ENCODE results near the gene SLK. TPM values are rescaled to one million over a fixed set of nuclear protein-coding genes. Genes with fewer than 3 reads are reported as not detected.

Gene SLK
- polyA plus RNA-seq, 6 donors from 2014 or later: 2.3 to 6.8 (median 4.2) TPM

DNA sequence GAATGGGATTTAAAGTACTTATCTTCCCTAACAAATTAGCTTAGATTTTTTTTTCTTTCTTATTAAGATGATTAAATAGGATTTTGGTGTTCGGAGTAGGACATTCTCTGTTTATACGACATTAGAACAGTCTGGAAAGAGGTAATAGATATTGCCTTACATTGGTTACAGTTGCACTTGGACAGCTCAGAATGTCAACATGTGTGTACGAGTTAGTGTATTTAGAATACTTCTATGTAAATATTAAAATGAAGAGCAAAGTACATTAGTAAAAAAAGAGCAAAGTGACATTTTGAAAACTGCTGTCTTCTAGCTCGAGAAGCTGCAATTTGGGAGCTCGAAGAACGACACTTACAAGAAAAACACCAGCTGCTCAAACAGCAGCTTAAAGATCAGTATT, 51.5 kb downstream of the SLK start:
- Mint-ChIP-seq H3K27ac (no peak overlapping the region), H3K4me3 (no peak overlapping the region), H3K4me1 (no peaks in the 10 kb centered on the region), H3K9me3 (no peaks in the 10 kb centered on the region), H3K36me3 (peaks cover 18 to 48% of the 10 kb centered on the region in 2 donors), H3K27me3 (no peaks in the 10 kb centered on the region)
- DNase-seq: no peak
- ATAC-seq (ENCODE audit: low read depth in 2 of 2): no peak

DNA sequence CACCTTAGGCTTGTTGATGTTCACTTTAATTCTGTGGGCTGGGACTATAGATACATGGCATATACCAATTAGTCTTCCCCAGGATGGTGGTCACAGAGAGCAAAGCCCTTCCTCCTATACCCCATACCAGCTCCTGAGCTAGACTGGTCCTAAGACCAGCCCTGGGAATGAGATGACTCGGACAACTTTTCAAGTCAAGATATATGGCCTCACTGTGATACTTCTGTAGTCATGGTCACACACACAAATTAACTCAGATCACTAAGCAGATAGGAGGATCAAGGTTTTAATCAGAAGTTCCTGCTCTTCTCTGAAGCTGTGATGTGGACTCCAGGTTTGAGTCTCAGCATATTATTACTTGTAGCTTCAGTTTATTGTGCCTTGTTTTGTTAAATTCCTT, 53.1 kb downstream of the SLK start:
- Mint-ChIP-seq H3K4me1 (no peaks in the 10 kb centered on the region), H3K27ac (peak overlapping the region in 2 of 6 donors; percentile 3 to 16), H3K36me3 (peaks cover 34 to 59% of the 10 kb centered on the region in 2 donors), H3K4me3 (no peak overlapping the region), H3K9me3 (no peaks in the 10 kb centered on the region), H3K27me3 (no peaks in the 10 kb centered on the region)
- ATAC-seq (ENCODE audit: low read depth in 2 of 2) (no peak), DNase-seq (no peak)

GRCh38 chr10:104021246-104021645, 54.3 kb downstream of the SLK start:
- Mint-ChIP-seq H3K4me3 (no peak overlapping the region), H3K27ac (peak overlapping the region in 1 of 6 donors; percentile 90), H3K27me3 (no peaks in the 10 kb centered on the region), H3K9me3 (no peaks in the 10 kb centered on the region), H3K36me3 (peaks cover 34 to 66% of the 10 kb centered on the region in 2 donors), H3K4me1 (no peaks in the 10 kb centered on the region)
- ATAC-seq (ENCODE audit: low read depth in 2 of 2) (no peak), DNase-seq (no peak)

- H3K27ac Mint-ChIP-seq: peak overlapping the region in 1 of 6 donors; percentile 90
- H3K36me3 Mint-ChIP-seq: peaks cover 34 to 66% of the 10 kb centered on the region in 2 donors
- H3K4me3 Mint-ChIP-seq: no peak overlapping the region
- H3K9me3 Mint-ChIP-seq: no peaks in the 10 kb centered on the region
- H3K4me1 Mint-ChIP-seq: no peaks in the 10 kb centered on the region
- H3K27me3 Mint-ChIP-seq: no peaks in the 10 kb centered on the region
- ATAC-seq (ENCODE audit: low read depth in 2 of 2): no peak
- no peak for DNase-seq
Observed at GRCh38 chr10:104022026-104022425, 55.1 kb downstream of the SLK start.

- no peak overlapping the region for H3K27ac Mint-ChIP-seq
- no peak for DNase-seq
- H3K4me3 Mint-ChIP-seq: no peak overlapping the region
- peaks cover 39 to 48% of the 10 kb centered on the region in 2 donors for H3K36me3 Mint-ChIP-seq
- H3K9me3 Mint-ChIP-seq: no peaks in the 10 kb centered on the region
- no peaks in the 10 kb centered on the region for H3K27me3 Mint-ChIP-seq
- ATAC-seq (ENCODE audit: low read depth in 2 of 2): no peak
- no peaks in the 10 kb centered on the region for H3K4me1 Mint-ChIP-seq
Observed at GRCh38 chr10:104025524-104025923, 58.6 kb downstream of the SLK start.

- DNase-seq (no peak), ATAC-seq (ENCODE audit: low read depth in 2 of 2) (no peak)
- Mint-ChIP-seq H3K36me3 (peaks cover 34 to 38% of the 10 kb centered on the region in 2 donors), H3K27me3 (no peaks in the 10 kb centered on the region), H3K4me1 (peaks cover 0 to 6% (median 0%) of the 10 kb centered on the region in 3 donors), H3K9me3 (no peaks in the 10 kb centered on the region), H3K4me3 (no peak overlapping the region), H3K27ac (no peak overlapping the region)
Observed at GRCh38 chr10:104026762-104027161, 59.8 kb downstream of the SLK start.

DNA sequence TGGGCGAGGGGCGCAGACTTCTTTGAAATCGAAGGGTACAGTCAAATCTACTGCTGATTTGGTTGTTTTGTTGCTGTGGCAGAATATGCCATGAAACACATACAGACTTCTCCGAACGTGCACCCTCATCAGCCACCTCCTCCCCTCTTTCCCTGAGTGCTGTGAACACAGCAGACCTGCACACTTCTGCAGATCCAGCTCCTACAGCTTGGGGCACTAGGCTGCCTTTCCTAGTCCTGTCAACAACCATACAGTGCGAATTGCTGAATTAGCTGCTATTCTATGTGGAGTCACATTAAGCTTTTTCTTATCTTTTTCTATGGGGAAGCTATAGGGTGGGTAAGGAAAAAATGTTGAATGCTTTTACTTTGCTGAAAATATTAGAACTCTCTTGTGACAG, 61.2 kb downstream of the SLK start:
- Mint-ChIP-seq H3K9me3 (no peaks in the 10 kb centered on the region), H3K4me3 (no peak overlapping the region), H3K4me1 (peaks cover 0 to 8% (median 0%) of the 10 kb centered on the region in 3 donors), H3K36me3 (peaks cover 24 to 28% of the 10 kb centered on the region in 2 donors), H3K27ac (no peak overlapping the region), H3K27me3 (no peaks in the 10 kb centered on the region)
- no peak for DNase-seq
- peak; percentile 43 to 47 for ATAC-seq (ENCODE audit: low read depth in 2 of 2)

GRCh38 chr10:104028823-104029520, 62.0 kb downstream of the SLK start:
- Mint-ChIP-seq H3K4me1 (peaks cover 0 to 8% (median 0%) of the 10 kb centered on the region in 3 donors), H3K4me3 (no peak overlapping the region), H3K36me3 (peaks cover 15 to 19% of the 10 kb centered on the region in 2 donors), H3K9me3 (no peaks in the 10 kb centered on the region), H3K27ac (peak overlapping the region in 3 of 6 donors; percentile 5 to 61 (median 30)), H3K27me3 (no peaks in the 10 kb centered on the region)
- ATAC-seq (ENCODE audit: low read depth in 2 of 2) (no peak), DNase-seq (no peak)

- DNase-seq (no peak), ATAC-seq (ENCODE audit: low read depth in 2 of 2) (no peak)
- H3K4me1 Mint-ChIP-seq: peaks cover 0 to 8% (median 0%) of the 10 kb centered on the region in 3 donors
- no peaks in the 10 kb centered on the region for H3K27me3 Mint-ChIP-seq
- H3K27ac Mint-ChIP-seq: peak overlapping the region in 1 of 6 donors; percentile 61
- H3K9me3 Mint-ChIP-seq: no peaks in the 10 kb centered on the region
- H3K4me3 Mint-ChIP-seq: no peak overlapping the region
- H3K36me3 Mint-ChIP-seq: peaks cover 10 to 15% of the 10 kb centered on the region in 2 donors
Observed at GRCh38 chr10:104029521-104029860, 62.6 kb downstream of the SLK start.

- H3K9me3 Mint-ChIP-seq: no peaks in the 10 kb centered on the region
- H3K27me3 Mint-ChIP-seq: no peaks in the 10 kb centered on the region
- DNase-seq (no peak), ATAC-seq (ENCODE audit: low read depth in 2 of 2) (no peak)
- H3K27ac Mint-ChIP-seq: peak overlapping the region in 1 of 6 donors; percentile 65
- H3K36me3 Mint-ChIP-seq: peaks cover 4% of the 10 kb centered on the region in 2 donors
- H3K4me1 Mint-ChIP-seq: peaks cover 0 to 8% (median 0%) of the 10 kb centered on the region in 3 donors
- no peak overlapping the region for H3K4me3 Mint-ChIP-seq
Observed at GRCh38 chr10:104031631-104032030, 64.7 kb downstream of the SLK start.

GRCh38 chr10:104032144-104032775, 65.3 kb downstream of the SLK start:
- ATAC-seq (ENCODE audit: low read depth in 2 of 2): no peak

DNA sequence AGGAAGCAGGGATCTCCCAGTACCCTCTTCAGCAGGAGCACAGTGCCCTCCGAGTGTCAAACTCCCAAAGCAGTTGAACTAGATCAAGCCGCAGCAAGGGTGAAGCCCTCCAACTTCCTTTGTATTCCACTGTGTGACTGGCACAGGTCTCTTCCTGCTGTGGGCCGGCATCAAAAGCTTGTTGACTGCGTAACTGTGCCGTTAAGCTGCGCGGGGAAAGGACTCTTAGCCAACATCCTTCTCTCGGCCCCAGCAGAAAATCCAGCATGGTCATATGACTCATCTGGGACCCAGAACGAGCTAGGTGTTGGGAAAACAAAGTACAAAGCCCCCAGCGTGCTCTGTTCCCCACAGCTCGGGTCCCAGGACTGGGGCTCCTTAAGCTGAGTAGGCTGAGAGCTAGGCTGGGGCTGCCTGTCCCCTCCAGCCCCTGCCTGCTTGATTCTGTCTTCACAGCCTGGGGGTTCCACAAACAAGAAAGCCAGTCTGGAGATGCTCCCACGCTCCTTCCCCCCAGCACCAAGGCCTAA, 66.5 kb downstream of the SLK start:
- H3K9me3 Mint-ChIP-seq: peaks cover 0 to 1% (median 0%) of the 10 kb centered on the region in 7 donors
- no peak overlapping the region for H3K4me3 Mint-ChIP-seq
- no peak for DNase-seq
- no peaks in the 10 kb centered on the region for H3K27me3 Mint-ChIP-seq
- peaks cover 0 to 8% (median 0%) of the 10 kb centered on the region in 3 donors for H3K4me1 Mint-ChIP-seq
- no peak for ATAC-seq (ENCODE audit: low read depth in 2 of 2)
- H3K27ac Mint-ChIP-seq: no peak overlapping the region
- peaks cover 4% of the 10 kb centered on the region in 2 donors for H3K36me3 Mint-ChIP-seq

More at GRCh38 chr10:104032144-104032775, 65.3 kb downstream of the SLK start:
- Mint-ChIP-seq H3K4me1 (peaks cover 0 to 8% (median 0%) of the 10 kb centered on the region in 3 donors), H3K4me3 (peak overlapping the region in 1 of 8 donors; percentile 34), H3K36me3 (peaks cover 4% of the 10 kb centered on the region in 2 donors), H3K9me3 (no peaks in the 10 kb centered on the region), H3K27me3 (no peaks in the 10 kb centered on the region), H3K27ac (peak overlapping the region in 1 of 6 donors; percentile 57)
- DNase-seq: no peak

DNA sequence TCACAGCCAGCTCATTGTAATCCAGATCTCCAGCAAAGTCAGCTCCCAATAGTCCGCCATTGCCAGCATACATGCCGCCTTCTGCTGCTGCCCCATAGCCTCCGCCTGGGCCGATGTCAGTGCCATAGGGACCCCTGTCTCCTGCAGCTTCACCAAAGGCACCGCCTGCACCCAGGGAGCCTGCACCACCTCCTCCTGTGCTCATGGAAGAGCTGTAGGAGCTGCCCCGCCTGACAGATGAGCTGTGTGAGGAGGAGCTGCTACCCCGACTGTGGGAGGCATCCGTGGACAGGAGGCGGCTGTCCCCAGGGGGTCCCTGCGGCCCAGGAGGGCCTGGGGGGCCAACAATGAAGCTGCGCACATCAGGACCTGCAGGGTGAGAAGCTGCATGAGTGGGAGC, 67.0 kb downstream of the SLK start:
- Mint-ChIP-seq H3K27ac (peak overlapping the region in 1 of 6 donors; percentile 47), H3K9me3 (peaks cover 0 to 1% (median 0%) of the 10 kb centered on the region in 7 donors), H3K4me1 (peaks cover 0 to 8% (median 0%) of the 10 kb centered on the region in 3 donors), H3K36me3 (peaks cover 4% of the 10 kb centered on the region in 2 donors), H3K27me3 (no peaks in the 10 kb centered on the region), H3K4me3 (no peak overlapping the region)
- DNase-seq (no peak), ATAC-seq (ENCODE audit: low read depth in 2 of 2) (no peak)

All from naive B cell (primary cell).